KMS-11 (cell line): ENCODE results near the gene ADSL.

Experiments used
- H2AFZ ChIP-seq: fragments of 200-600 bp; sonication (generic); 2 replicates; pipeline ENCODE4 v1.6.1; 2016; ENCODE audit warnings: antibody characterized with exemption, mixed run types, low read depth
- H3K27ac ChIP-seq: fragments of 200-600 bp; sonication (generic); 2 replicates; pipeline ENCODE4 v1.6.1; 2016; ENCODE audit warnings: mild to moderate bottlenecking, mixed run types
- H3K27me3 ChIP-seq: fragments of 200-600 bp; sonication (generic); 2 replicates; pipeline ENCODE4 v1.6.1; 2017; ENCODE audit warnings: mild to moderate bottlenecking, low read depth, mixed run types, moderate library complexity; ENCODE audit not compliant: insufficient read depth
- H3K36me3 ChIP-seq: fragments of 200-600 bp; sonication (generic); 2 replicates; pipeline ENCODE4 v1.6.1; 2017; ENCODE audit warnings: mild to moderate bottlenecking, mixed run types; ENCODE audit not compliant: insufficient read depth
- H3K4me1 ChIP-seq: fragments of 200-600 bp; sonication (generic); 2 replicates; pipeline ENCODE4 v1.6.1; 2016; ENCODE audit warnings: mild to moderate bottlenecking, low read depth, mixed run types; ENCODE audit not compliant: poor library complexity, severe bottlenecking
- H3K4me2 ChIP-seq: fragments of 200-600 bp; sonication (generic); 2 replicates; pipeline ENCODE4 v1.7.0; 2016; ENCODE audit warnings: mild to moderate bottlenecking, mixed run types
- H3K4me3 ChIP-seq: fragments of 200-600 bp; sonication (generic); IDR thresholded peaks from 2 replicates; pipeline ENCODE4 v1.6.1; 2017; ENCODE audit warnings: low read depth, low read length, mixed read lengths; ENCODE audit not compliant: insufficient read depth
- H3K79me2 ChIP-seq: fragments of 200-600 bp; sonication (generic); 2 replicates; pipeline ENCODE4 v1.6.1; 2016; ENCODE audit warnings: low read depth, mixed run types; ENCODE audit not compliant: insufficient read depth
- H3K9ac ChIP-seq: fragments of 200-600 bp; sonication (generic); 2 replicates; pipeline ENCODE4 v1.6.1; 2016; ENCODE audit warnings: mild to moderate bottlenecking, mixed run types
- H4K20me1 ChIP-seq: fragments of 200-600 bp; sonication (generic); 2 replicates; pipeline ENCODE4 v1.6.1; 2016; ENCODE audit warnings: mild to moderate bottlenecking, mixed run types; ENCODE audit not compliant: insufficient read depth
- TF ChIP-seq, protein P1 (sequence below): fragments of 200-600 bp; sonication (generic); conservative IDR thresholded peaks from 2 replicates; pipeline ENCODE4 v1.6.1; 2017; ENCODE audit warnings: low read depth, mild to moderate bottlenecking, antibody characterized with exemption, low read length, moderate library complexity, mixed read lengths

ADSL gene

DNA sequence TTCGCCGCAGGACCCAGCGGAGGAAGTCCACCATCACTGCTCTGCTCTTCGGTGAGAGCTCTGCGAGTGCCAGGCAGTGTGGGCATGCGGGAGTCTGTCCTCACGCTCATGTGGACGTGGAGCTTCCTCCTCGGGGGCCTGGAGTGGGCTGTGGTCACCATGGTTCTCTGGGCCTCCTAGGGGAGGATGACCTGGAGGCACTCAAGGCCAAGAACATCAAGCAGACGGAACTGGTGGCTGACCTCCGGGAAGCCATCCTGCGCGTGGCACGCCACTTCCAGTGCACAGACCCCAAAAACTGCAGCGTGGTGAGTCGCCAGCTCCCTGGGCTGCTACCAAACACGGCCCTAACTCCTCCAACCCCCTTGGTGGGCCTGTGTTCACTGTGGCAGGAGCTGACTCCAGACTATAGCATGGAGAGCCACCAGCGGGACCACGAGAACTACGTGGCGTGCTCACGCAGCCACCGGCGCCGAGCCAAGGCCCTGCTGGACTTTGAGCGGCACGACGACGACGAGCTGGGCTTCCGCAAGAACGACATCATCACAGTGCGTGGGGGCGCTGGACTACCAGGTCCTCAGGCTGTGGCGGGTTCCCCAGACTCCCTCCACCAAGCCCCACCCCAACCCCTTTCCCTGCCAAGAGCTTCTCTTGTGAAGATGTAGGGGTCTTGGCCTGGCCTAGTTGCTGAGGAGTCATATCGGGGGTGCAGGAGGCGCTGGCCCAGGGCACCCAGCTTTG lies 60.9 kb downstream of the ADSL start:
- H3K36me3 ChIP-seq, result no peaks in the 10 kb centered on the region
- H3K79me2 ChIP-seq, result no peaks in the 10 kb centered on the region
- no peak overlapping the region for H3K27ac ChIP-seq
- no peak overlapping the region for H3K4me2 ChIP-seq
- no peak overlapping the region for H2AFZ ChIP-seq
- H3K27me3 ChIP-seq, result no peaks in the 10 kb centered on the region
- H4K20me1 ChIP-seq, result no peaks in the 10 kb centered on the region
- no peaks in the 10 kb centered on the region for H3K4me1 ChIP-seq
- no peak overlapping the region for H3K4me3 ChIP-seq
- TF ChIP-seq, protein P1, sequence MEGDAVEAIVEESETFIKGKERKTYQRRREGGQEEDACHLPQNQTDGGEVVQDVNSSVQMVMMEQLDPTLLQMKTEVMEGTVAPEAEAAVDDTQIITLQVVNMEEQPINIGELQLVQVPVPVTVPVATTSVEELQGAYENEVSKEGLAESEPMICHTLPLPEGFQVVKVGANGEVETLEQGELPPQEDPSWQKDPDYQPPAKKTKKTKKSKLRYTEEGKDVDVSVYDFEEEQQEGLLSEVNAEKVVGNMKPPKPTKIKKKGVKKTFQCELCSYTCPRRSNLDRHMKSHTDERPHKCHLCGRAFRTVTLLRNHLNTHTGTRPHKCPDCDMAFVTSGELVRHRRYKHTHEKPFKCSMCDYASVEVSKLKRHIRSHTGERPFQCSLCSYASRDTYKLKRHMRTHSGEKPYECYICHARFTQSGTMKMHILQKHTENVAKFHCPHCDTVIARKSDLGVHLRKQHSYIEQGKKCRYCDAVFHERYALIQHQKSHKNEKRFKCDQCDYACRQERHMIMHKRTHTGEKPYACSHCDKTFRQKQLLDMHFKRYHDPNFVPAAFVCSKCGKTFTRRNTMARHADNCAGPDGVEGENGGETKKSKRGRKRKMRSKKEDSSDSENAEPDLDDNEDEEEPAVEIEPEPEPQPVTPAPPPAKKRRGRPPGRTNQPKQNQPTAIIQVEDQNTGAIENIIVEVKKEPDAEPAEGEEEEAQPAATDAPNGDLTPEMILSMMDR, result no peak
- no peak overlapping the region for H3K9ac ChIP-seq

DNA sequence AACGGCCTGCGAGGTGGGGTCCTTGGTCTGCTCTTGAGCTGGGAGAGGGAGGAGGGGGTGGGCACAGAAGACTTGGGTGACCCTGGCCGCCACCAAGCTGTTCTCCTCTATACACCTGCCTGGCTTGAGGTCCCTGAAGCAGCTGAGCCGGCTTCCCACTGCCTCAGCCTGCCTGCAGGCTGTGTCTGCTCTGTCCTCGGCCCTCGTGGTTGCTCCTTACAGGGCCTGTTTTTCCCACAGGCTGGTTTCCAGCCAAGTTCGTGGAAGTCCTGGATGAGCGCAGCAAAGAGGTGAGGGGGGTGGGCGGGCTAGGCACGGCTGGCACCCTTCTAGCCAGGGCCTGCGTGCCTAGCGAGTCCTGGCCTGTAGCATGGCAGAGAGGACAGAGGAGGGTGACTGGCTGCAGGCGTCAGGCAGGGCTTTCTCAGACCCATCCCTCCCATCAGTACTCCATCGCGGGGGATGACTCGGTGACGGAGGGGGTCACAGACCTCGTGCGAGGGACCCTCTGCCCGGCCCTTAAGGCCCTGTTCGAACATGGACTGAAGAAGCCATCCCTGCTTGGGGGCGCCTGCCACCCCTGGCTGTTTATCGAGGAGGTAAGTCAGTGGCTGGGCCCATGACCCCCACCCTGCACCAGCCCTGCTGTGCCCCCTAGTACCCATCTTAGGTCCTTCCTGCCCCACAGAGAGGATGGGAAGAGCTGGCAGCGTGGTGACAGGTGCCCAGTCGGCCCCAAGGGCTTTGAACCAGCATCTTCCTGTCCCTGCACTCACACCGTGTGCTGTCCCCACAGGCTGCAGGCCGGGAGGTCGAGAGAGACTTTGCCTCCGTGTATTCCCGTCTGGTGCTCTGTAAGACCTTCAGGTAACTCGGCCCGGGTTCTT lies 61.8 kb downstream of the ADSL start:
- no peaks in the 10 kb centered on the region for H3K79me2 ChIP-seq
- no peak overlapping the region for H3K4me2 ChIP-seq
- no peak overlapping the region for H3K9ac ChIP-seq
- no peaks in the 10 kb centered on the region for H3K27me3 ChIP-seq
- H3K36me3 ChIP-seq, result no peaks in the 10 kb centered on the region
- TF ChIP-seq, protein P1, result no peak
- H3K4me1 ChIP-seq, result no peaks in the 10 kb centered on the region
- H4K20me1 ChIP-seq, result no peaks in the 10 kb centered on the region
- no peak overlapping the region for H3K4me3 ChIP-seq
- no peak overlapping the region for H3K27ac ChIP-seq
- no peak overlapping the region for H2AFZ ChIP-seq

DNA sequence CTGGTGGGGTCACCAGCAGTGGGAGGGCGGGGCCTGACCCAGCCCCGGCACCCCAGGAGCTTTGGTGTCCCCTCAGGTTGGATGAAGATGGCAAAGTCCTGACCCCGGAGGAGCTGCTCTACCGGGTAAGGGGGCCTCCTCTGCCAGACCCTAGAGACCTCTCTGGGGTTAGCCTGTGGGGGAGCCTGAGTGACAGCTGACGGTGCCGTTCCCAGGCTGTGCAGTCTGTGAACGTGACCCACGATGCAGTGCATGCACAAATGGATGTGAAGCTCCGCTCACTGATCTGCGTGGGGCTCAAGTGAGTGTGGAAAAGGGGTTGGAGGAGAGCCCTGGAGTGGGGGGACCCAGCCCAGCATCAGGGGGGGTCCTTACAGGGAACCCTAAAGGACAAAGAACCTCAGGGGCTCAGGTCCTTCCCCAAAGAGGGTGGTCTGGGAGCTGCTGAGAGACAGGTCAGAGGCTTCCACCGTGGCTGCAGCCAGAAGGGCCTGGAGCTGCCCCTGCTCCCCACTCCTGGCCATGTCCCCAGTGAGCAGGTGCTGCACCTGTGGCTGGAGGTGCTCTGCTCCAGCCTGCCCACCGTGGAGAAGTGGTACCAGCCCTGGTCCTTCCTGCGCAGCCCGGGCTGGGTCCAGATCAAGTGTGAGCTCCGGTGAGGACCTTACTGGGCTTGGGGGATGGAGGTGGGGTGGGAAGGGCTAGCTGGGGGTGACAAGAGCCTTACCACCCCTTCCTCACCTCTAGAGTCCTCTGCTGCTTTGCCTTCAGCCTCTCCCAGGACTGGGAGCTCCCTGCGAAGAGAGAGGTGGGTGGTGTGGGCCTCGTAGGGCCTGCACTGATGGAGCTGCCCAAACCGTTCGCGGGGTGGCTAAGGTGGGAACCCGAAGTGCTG lies 62.7 kb downstream of the ADSL start:
- Histone ChIP-seq H4K20me1 (no peaks in the 10 kb centered on the region), H2AFZ (no peak overlapping the region), H3K4me1 (no peaks in the 10 kb centered on the region), H3K27ac (no peak overlapping the region), H3K36me3 (no peaks in the 10 kb centered on the region), H3K9ac (no peak overlapping the region), H3K4me3 (no peak overlapping the region), H3K79me2 (no peaks in the 10 kb centered on the region), H3K4me2 (no peak overlapping the region), H3K27me3 (no peaks in the 10 kb centered on the region)
- TF ChIP-seq, protein P1, result no peak

DNA sequence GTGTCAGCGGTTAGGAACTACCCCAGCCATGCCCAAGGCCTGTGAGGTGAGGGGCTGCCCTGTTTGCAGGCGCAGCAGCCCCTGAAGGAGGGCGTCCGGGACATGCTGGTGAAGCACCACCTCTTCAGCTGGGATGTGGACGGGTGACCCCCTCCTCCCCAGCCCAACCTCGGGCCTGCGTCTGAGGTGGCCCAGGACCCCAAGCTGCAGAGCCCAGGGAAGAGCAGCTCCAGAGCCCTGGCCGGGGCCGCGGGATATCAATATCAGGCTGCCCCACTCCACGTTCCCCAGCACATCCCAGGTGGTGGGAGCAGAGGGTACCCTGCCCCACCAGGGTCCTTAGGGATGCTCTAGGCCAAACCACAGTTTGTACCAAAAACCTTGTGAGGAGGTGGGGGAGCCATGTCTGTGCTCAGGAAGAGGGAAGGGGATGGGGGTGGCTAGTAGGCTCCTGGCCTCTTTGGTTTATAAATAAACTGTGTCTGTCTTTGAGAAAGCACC lies 63.4 kb downstream of the ADSL start:
- H3K27me3 ChIP-seq, result no peaks in the 10 kb centered on the region
- peaks cover 4% of the 10 kb centered on the region for H3K4me1 ChIP-seq
- H2AFZ ChIP-seq, result no peak overlapping the region
- TF ChIP-seq, protein P1, result no peak
- H3K36me3 ChIP-seq, result no peaks in the 10 kb centered on the region
- no peak overlapping the region for H3K4me3 ChIP-seq
- no peaks in the 10 kb centered on the region for H3K79me2 ChIP-seq
- no peak overlapping the region for H3K9ac ChIP-seq
- no peak overlapping the region for H3K27ac ChIP-seq
- no peak overlapping the region for H3K4me2 ChIP-seq
- H4K20me1 ChIP-seq, result no peaks in the 10 kb centered on the region
